Adrenal gland (tissue), 12 donors: ENCODE data around the gene ZNF81. TPM values are rescaled to one million over a fixed set of nuclear protein-coding genes. Genes with fewer than 3 reads are reported as not detected.
"Not testable (repeated sequence)": the region's sequence is repeated elsewhere in the genome, so short reads cannot be mapped to it uniquely, and the experiment has no call there.

Experiments used
- DNase-seq, 7 donors: peaks; one replicate each; pipeline ENCODE4 v3.0.0-alpha.2; 2019 to 2020
- H3K27ac ChIP-seq, 5 donors: fragments of 200-600 bp; sonication (generic) in 4 of 5; 1 replicate in 3 of 5; 2 replicates in 2 of 5; pipeline versions ENCODE4 v1.5.1 to v1.8.0; 2016 to 2020; ENCODE audit warnings: mild to moderate bottlenecking in 1 of 5
- H3K27me3 ChIP-seq: fragments of 200-600 bp; 2 replicates; pipeline ENCODE4 v1.8.0; 2021
- H3K36me3 ChIP-seq, 2 donors: fragments of 200-600 bp; replicated peaks in 1 of 2; 1 replicate in 1 of 2; 2 replicates in 1 of 2; pipeline versions ENCODE4 v1.5.1 to v1.8.0; 2018 to 2022
- H3K4me1 ChIP-seq, 2 donors: fragments of 200-600 bp; replicated peaks in 1 of 2; 1 replicate in 1 of 2; 2 replicates in 1 of 2; pipeline versions ENCODE4 v1.5.1 to v1.8.0; 2018 to 2021
- H3K4me3 ChIP-seq, 4 donors: fragments of 200-600 bp; sonication (generic) in 3 of 4; one replicate each; pipeline ENCODE4 v1.5.1; 2016 to 2018
- H3K9me3 ChIP-seq, 3 donors: fragments of 200-600 bp; sonication (generic) in 1 of 3; replicated peaks in 1 of 3; 1 replicate in 2 of 3; 2 replicates in 1 of 3; pipeline versions ENCODE4 v1.5.1 to v1.8.0; 2016 to 2021
- POLR2A ChIP-seq, 2 donors: fragments of 450-650 bp; IDR thresholded peaks; one replicate each; pipeline ENCODE4 v1.6.1; 2017; ENCODE audit warnings: antibody characterized with exemption in 2 of 2, mild to moderate bottlenecking in 2 of 2, moderate library complexity in 1 of 2
- WGBS, 4 donors: extraction: QIAGEN DNeasy Blood & Tissue Kit in 2 of 4; methylation state at CpG; one replicate each; pipeline versions ENCODE4 v1.1.5 to v1.1.7; 2013 to 2017; 5-methylcytosine and 5-hydroxymethylcytosine counted together
- intact Hi-C, 2 donors: fragments of 100-400 bp; cut with DNase I; formaldehyde crosslinking; loops; one replicate each; pipeline versions ENCODE4 v1.14.1 to v1.15.0; 2022 to 2023
- polyA plus RNA-seq, 3 donors: library from polyadenylated mRNA; stranded (reverse); fragments of 200-250 nt in 2 of 3; fragments of 350-450 nt in 1 of 3; fragmentation: Illumina TruSeq in 1 of 3; extraction: RNeasy Lipid Tissue Mini Kit (QIAGEN cat#74804) in 1 of 3; gene quantifications; one replicate each; pipeline ENCODE4 v1.2.3, GENCODE V29; 2013 to 2014
- total RNA-seq, 9 donors: library from RNA; depleted of rRNA in 4 of 9; stranded (reverse); fragments of >200 nt in 4 of 9; fragments of 120-200 nt in 1 of 9; fragmentation: NEBNext Ultra II Directional in 1 of 9; extraction: Animal tissue kit (Norgen Biotek cat#: 25700) in 1 of 9; gene quantifications; one replicate each; pipeline versions ENCODE4 v1.1.0 to v1.2.4, GENCODE V29; 2013 to 2023
- TF ChIP-seq, protein P1 (sequence below), 6 experiments: fragments of 450-650 bp in 4 of 6; fragments of 200-600 bp in 2 of 6; sonication (generic) in 1 of 6; IDR thresholded peaks; 1 replicate in 5 of 6; 2 replicates in 1 of 6; pipeline versions ENCODE4 v1.5.1 to v1.8.0; 2016 to 2021; ENCODE audit warnings: antibody characterized with exemption in 6 of 6, mild to moderate bottlenecking in 2 of 6, moderate library complexity in 1 of 6
- donor health status: healthy with polysubstance abuse.
- donor health status: Bipolar disorder and iron deficiency.
- donor health status: DM: yes; HTN: yes; CAD: no.
- donor health status: DM: no; HTN: no; CAD: no.
- donor health status: DM: no; HTN: no; CAD: no.
- donor health status: DM: yes; HTN: yes; CAD: no.

The ZNF81 gene
- total and polyA plus RNA-seq, 12 donors: 0.74 to 13.2 (median 6.4) TPM

DNA sequence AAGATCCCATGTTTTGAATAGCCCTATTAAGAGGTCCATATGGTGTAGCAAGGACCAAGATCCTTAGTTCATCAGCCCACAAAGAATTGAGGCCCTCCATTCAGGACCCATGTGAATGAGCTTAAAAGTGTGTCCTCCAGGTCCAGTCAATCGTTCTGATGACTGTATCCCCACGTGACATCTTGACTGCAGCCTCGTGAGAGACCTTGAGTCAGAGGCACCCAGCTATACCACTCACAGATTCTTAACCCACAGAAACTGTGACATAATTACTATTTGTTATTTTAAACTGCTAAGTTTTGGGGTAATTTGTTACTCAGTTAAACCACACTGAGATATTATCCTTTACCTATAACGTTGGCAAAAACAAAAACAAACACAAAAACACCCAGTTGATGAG, 104.7 kb downstream of the ZNF81 start:
- intact Hi-C loops: no loop called here
- peaks cover 0 to 4% (median 0%) of the 10 kb centered on the region in 3 donors for H3K9me3 ChIP-seq

DNA sequence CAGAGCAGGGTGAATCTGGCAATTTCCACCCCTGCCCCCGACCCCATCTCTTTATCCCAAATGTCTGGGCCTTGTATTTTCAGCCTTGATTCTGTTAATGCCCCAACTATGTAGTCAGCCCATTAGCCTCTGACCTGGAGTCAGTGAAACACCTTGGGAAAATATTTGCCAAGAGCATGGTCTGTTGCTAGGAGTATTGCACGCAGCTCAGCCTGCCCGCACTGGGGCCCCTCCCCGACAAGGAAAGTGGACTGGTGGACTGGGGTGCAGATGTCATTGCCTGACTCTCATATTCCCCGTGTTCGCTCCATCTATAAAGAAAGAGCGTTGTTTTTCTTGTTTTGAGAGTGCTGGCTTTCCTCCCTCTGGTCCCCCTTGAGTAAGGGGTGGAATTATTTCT, 118.6 kb downstream of the ZNF81 start:
- H3K36me3 ChIP-seq, H3K4me1 ChIP-seq, H3K27ac ChIP-seq, H3K9me3 ChIP-seq, intact Hi-C loops, H3K4me3 ChIP-seq, DNase-seq, H3K27me3 ChIP-seq: not testable (repeated sequence)
- WGBS, 4 donors: 79 to 96% (median 84%) methylated on average over 4 to 7 of the region's 7 CpGs

More for the DNA sequence above, 104.7 kb downstream of the ZNF81 start:
- 48 to 59% (median 52%) methylated on average over 4 of the region's 4 CpGs for WGBS, 4 donors
- TF ChIP-seq, protein P1, sequence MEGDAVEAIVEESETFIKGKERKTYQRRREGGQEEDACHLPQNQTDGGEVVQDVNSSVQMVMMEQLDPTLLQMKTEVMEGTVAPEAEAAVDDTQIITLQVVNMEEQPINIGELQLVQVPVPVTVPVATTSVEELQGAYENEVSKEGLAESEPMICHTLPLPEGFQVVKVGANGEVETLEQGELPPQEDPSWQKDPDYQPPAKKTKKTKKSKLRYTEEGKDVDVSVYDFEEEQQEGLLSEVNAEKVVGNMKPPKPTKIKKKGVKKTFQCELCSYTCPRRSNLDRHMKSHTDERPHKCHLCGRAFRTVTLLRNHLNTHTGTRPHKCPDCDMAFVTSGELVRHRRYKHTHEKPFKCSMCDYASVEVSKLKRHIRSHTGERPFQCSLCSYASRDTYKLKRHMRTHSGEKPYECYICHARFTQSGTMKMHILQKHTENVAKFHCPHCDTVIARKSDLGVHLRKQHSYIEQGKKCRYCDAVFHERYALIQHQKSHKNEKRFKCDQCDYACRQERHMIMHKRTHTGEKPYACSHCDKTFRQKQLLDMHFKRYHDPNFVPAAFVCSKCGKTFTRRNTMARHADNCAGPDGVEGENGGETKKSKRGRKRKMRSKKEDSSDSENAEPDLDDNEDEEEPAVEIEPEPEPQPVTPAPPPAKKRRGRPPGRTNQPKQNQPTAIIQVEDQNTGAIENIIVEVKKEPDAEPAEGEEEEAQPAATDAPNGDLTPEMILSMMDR (IDR thresholded peaks at IDR 0.05): no peak
- TF ChIP-seq POLR2A (IDR thresholded peaks at IDR 0.05): no peak
- Histone ChIP-seq H3K4me1 (no peaks in the 10 kb centered on the region), H3K36me3 (no peaks in the 10 kb centered on the region), H3K27ac (no peak overlapping the region), H3K4me3 (no peak overlapping the region), H3K27me3 (no peaks in the 10 kb centered on the region)
- DNase-seq: no peak

DNA sequence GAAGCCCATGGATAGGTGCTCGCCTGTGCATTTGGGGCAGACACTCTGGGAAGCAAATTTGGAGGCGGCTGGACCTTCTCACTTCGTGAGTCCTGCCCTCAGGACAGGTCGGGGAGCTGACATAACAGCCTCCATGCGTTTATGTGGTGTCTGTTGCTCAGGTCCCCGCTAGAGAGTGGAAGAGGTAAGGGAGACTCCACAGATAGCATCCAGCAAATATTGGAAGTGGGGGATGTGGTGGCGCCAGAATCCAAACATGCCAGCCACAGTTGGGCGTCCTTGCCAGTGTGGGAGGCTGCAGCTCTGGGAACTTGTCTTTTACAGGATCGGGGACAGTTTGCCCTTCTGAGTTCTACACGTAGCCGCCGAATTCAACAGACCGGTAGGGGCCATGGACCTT, 119.3 kb downstream of the ZNF81 start:
- no peaks in the 10 kb centered on the region for H3K9me3 ChIP-seq
- H3K27me3 ChIP-seq: no peaks in the 10 kb centered on the region
- H3K36me3 ChIP-seq: no peaks in the 10 kb centered on the region
- no peak for TF ChIP-seq POLR2A (IDR thresholded peaks at IDR 0.05)
- TF ChIP-seq, protein P1 (IDR thresholded peaks at IDR 0.05): no peak
- H3K4me1 ChIP-seq: no peaks in the 10 kb centered on the region
- intact Hi-C loops: no loop called here
- 76 to 98% (median 84%) methylated on average over 7 to 13 of the region's 13 CpGs for WGBS, 4 donors
- H3K4me3 ChIP-seq: no peak overlapping the region
- no peak for DNase-seq
- H3K27ac ChIP-seq: no peak overlapping the region

DNA sequence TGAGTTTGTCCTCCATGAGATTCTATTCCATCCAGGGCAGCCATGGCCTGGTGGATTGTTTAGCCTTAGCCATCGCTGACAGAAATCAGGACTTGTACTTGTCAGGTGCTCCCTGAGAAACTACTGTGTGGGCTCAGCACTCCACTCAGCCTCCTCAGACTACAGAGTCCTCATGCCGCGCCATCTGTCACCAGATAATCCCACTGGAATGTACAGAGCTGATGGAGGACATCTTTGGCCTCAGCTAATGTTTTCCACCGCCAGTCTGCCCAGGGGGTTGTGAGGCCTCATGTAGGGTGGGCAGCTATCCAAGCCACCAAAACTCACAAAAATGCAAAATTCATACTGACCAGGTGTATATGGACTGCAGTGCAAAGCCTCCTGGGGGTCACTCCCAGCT, 121.5 kb downstream of the ZNF81 start:
- H3K27me3 ChIP-seq, intact Hi-C loops, H3K4me1 ChIP-seq, H3K9me3 ChIP-seq, H3K27ac ChIP-seq, H3K4me3 ChIP-seq, DNase-seq, H3K36me3 ChIP-seq: not testable (repeated sequence)
- WGBS, 4 donors: 85 to 96% (median 92%) methylated on average over 2 to 3 of the region's 4 CpGs

DNA sequence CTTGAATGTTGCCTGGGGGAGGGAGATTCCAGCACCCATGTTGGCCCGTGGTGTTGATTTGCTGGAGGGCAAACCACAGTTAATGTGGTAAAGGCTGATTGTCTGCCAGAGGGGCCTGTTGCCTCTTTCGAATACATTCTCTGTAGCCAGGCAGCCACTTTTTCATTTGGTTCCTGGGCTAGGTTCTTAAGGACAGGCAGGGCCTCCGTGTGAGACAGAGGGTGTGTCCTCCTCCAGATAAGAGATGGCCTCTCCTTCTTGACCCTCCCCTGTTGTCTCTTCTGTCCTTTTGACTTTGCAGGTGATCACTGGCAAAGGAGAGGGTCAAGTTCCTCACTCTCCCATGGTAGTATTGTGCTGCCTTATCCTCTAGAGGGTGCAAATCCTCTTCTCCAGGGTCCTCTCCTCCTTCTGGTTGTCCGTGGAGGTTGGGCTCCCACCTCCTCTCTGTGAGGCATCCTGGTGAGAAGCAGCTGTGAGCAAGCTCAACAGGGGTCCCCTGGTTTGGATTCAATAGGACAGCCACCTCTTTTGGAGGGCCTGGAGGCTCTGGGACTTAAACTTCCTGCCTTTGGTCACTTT, 122.2 kb downstream of the ZNF81 start:
- intact Hi-C loops: no loop called here
- Histone ChIP-seq H3K27ac (no peak overlapping the region), H3K4me1 (no peaks in the 10 kb centered on the region), H3K4me3 (no peak overlapping the region), H3K27me3 (no peaks in the 10 kb centered on the region), H3K9me3 (no peaks in the 10 kb centered on the region), H3K36me3 (no peaks in the 10 kb centered on the region)
- WGBS, 4 donors: 45 to 50% (median 47%) methylated on average over 1 to 4 of the region's 4 CpGs
- DNase-seq: peak in 1 of 7 donors; percentile 2
- TF ChIP-seq, protein P1 (IDR thresholded peaks at IDR 0.05): peak in 2 of 6 experiments; percentile 17 to 22
- no peak for TF ChIP-seq POLR2A (IDR thresholded peaks at IDR 0.05)
